Measurements from ENCODE around the gene FOXC1.

GRCh38 chr6:1615853-1616420 is 6.2 kb downstream of the FOXC1 start:
- TF ChIP-seq, protein P1, sequence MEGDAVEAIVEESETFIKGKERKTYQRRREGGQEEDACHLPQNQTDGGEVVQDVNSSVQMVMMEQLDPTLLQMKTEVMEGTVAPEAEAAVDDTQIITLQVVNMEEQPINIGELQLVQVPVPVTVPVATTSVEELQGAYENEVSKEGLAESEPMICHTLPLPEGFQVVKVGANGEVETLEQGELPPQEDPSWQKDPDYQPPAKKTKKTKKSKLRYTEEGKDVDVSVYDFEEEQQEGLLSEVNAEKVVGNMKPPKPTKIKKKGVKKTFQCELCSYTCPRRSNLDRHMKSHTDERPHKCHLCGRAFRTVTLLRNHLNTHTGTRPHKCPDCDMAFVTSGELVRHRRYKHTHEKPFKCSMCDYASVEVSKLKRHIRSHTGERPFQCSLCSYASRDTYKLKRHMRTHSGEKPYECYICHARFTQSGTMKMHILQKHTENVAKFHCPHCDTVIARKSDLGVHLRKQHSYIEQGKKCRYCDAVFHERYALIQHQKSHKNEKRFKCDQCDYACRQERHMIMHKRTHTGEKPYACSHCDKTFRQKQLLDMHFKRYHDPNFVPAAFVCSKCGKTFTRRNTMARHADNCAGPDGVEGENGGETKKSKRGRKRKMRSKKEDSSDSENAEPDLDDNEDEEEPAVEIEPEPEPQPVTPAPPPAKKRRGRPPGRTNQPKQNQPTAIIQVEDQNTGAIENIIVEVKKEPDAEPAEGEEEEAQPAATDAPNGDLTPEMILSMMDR (IDR thresholded peaks at IDR 0.05 in 2 of 3, conservative IDR thresholded peaks at IDR 0.05 in 1 of 3; ENCODE audit: insufficient read depth in 2 of 3, low read depth in 1 of 3, low read length in 3 of 3): no peak
- TF ChIP-seq, protein P2, sequence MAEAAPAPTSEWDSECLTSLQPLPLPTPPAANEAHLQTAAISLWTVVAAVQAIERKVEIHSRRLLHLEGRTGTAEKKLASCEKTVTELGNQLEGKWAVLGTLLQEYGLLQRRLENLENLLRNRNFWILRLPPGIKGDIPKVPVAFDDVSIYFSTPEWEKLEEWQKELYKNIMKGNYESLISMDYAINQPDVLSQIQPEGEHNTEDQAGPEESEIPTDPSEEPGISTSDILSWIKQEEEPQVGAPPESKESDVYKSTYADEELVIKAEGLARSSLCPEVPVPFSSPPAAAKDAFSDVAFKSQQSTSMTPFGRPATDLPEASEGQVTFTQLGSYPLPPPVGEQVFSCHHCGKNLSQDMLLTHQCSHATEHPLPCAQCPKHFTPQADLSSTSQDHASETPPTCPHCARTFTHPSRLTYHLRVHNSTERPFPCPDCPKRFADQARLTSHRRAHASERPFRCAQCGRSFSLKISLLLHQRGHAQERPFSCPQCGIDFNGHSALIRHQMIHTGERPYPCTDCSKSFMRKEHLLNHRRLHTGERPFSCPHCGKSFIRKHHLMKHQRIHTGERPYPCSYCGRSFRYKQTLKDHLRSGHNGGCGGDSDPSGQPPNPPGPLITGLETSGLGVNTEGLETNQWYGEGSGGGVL (CRISPR knock-in tag; IDR thresholded peaks at IDR 0.05): no peak

Measured in K562 (cell line).